KOPT-K1 (cell line): Measurements from ENCODE around the gene RNF150.
A peak's percentile ranks its signal among the peaks of the same experiment; 100 is the strongest.

Experiments
- H3K27ac ChIP-seq: fragments of 200-600 bp; sonication (generic); 2 replicates; pipeline ENCODE4 v1.5.1; 2016; ENCODE audit warnings: antibody characterized with exemption, mild to moderate bottlenecking, low read depth, low read length; ENCODE audit not compliant: poor library complexity, severe bottlenecking
- H3K36me3 ChIP-seq: fragments of 200-600 bp; sonication (generic); 2 replicates; pipeline ENCODE4 v1.5.1; 2017; ENCODE audit warnings: antibody characterized with exemption, mild to moderate bottlenecking, low read length, moderate library complexity; ENCODE audit not compliant: insufficient read depth
- H3K9me3 ChIP-seq: fragments of 200-600 bp; sonication (generic); 2 replicates; pipeline ENCODE4 v1.5.1; 2017; ENCODE audit warnings: antibody characterized with exemption, low read length, mild to moderate bottlenecking; ENCODE audit not compliant: insufficient read depth, poor library complexity, severe bottlenecking

The RNF150 gene

DNA sequence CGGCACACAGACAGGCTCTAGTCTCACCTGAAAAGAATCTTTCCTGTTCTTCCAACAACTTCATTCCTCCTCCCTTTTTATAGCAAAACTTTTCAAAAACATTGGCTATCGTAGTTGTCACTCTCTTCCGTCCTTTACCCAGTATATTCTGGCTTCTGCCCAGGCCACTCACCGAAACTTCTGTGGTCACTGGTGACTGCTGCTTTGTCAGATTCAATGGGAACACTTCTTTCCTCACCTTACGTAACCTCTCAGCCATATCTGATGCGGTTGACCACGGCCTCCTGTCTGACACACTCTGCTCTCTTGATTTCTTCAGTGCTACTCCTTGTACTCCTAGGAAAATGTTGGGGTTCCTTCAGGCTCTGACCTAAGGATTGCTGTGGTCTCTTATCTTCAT is 9.2 kb upstream of the RNF150 start:
- no peaks in the 10 kb centered on the region for H3K9me3 ChIP-seq
- H3K36me3 ChIP-seq: no peaks in the 10 kb centered on the region
- no peak overlapping the region for H3K27ac ChIP-seq

DNA sequence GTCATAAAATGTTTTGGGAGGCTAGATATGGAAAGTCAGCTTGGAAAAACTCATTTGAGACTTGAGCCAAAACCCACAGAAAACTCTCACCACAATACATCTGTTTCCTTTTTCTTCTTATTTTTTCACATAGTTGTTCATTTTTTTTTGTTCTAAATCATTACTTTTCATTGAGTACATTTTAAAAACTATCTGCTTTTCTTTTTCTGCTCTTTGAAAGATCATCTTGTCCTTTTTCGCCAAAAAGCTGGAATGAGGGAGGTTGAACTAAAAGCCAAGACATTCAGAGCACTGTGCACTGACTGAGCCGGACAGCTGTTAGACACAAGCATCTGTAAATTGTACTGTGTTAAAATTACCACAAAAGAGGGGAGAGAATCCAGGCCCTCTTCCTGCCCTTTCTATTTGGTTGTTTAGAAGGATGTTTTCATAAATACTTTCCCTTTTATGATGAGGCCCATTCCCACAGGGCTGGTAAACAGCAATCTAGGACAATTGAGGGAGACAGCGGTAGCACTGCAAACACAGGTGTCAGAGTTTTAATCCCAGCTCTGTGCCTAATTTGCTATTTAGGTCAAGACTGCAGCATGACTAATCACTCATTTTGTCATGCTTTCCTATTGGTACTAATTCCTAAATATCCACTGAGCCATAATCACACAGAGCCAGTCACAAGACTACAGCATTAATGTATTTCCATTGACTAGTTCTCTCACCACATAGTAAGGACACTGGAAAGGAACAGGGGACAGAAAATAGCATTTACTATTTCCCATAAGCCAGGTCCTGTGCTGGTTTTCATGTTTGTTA is 7.3 kb upstream of the RNF150 start:
- H3K9me3 ChIP-seq: no peaks in the 10 kb centered on the region
- H3K36me3 ChIP-seq: no peaks in the 10 kb centered on the region
- H3K27ac ChIP-seq: no peak overlapping the region

DNA sequence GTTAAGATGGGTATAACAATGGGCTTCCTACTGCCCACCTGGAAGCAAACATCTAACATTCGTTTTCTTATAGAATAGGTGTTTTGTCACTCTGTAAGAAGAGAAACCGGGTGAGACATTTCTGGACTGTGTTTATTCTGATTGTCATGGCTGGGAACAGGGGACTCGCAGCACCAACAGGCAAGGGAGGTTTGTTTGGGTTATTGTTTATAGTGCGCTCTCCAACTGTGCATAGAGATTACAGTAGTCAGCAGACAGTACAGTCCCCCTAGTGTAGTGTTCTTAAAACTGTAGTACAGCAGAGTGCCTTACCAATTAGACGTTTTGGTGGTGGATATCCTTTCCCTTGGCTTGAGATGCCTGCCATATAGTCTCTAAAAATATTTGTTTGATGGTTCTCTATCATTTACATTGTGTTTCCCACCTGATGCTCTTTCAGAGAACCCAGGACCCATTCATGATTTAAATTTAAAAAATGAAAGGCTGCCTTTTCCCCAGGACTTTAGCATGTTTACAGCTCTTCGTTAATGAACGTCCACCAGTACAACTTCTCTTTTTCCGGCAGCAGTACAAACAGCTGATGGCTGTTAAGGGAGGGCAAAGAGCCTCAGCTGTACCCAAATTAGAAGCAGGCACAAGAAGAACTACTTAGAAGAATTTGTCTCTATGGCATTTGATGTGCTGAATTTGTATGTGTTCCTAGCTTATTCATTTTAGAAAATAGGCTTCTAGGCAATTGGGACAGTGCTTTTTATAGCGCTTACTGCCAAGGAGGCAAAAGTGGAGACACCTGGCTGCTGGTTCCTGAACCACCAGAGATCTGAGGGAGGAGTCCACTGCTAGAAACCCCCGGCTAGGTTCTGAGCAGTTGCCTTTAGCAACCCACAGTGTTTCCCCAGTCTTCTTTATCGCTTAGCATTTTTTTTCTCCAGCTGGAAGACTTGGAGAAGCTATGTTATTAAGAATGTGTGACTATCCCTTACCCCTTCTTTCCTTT is 1.0 kb upstream of the RNF150 start:
- peak overlapping the region; percentile 52 for H3K27ac ChIP-seq
- no peaks in the 10 kb centered on the region for H3K36me3 ChIP-seq

DNA sequence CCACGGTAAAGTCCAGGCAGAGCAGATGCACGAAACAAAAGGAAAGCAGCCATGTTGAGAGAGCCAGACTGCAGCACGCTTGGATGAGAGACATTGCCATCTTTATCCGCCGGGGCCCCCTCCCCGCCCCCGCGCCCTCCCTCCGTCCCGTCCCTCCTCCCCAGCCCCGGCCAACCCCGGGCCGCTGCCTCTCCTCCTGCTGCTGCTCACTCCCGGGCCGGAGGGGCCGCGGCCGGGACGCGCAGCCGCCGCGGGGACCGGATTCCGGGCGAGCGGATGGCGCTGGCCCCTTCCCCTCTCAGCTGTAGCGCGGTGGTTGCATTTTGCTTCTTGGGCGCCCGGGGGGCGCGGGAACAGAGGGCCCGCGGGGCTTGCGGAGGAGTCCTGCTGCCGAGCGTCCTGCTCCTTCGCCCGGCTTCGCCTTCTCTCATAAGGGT is 542 bp downstream of the RNF150 start:
- H3K36me3 ChIP-seq: no peaks in the 10 kb centered on the region
- peak overlapping the region; percentile 52 for H3K27ac ChIP-seq

More for the DNA sequence above, 1.0 kb upstream of the RNF150 start:
- no peaks in the 10 kb centered on the region for H3K9me3 ChIP-seq

DNA sequence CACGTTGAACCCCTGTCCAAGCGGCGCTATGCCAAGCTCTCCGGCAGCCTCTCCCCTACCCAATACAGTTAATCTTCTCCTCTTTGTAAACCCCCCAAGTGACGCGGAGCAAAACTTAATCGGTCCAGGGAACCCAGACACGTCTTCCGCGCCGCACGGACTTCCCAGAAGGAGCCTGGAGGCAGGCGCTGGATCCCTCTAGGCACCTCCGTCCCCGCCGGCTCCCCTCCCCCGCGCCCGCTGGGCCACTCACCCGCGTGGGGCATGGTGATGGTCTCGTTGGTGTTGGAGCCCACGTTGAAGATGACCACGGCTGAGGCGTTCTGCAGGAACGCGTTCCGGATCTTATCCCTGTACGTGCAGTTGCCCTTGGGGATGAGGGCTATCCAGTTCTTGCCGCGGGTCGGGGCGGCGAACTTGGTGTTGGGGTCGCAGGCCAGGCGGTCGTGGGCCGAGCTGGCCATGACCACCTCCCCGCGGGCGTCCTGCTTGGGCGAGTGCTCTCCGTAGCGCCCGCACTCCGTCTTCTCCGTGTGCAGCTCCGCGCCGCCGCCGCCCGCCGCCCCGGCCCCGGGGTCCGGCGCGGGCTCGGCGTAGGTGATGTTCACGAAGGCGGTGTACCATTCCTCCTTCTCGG is 1.1 kb downstream of the RNF150 start:
- H3K27ac ChIP-seq: peak overlapping the region; percentile 52
- no peaks in the 10 kb centered on the region for H3K9me3 ChIP-seq
- H3K36me3 ChIP-seq: no peaks in the 10 kb centered on the region

More for the DNA sequence above, 542 bp downstream of the RNF150 start:
- no peaks in the 10 kb centered on the region for H3K9me3 ChIP-seq

DNA sequence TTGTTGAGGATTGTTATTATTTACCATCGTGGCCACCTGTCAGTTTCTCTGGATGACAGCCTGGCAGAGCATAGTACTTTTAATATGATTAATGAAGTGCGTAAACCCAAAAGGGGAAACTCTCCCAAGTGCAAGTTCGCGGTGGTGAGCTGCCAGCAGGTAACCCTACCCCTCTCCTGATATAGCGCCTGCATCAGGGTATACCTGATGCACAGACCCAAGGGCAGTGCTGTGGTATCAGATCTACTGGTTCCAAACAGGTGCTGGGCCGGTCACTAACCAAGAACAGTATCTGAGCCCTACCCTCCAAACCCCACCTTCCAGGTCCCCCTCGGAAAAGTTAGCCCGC is 1.6 kb downstream of the RNF150 start:
- H3K27ac ChIP-seq: no peak overlapping the region
- no peaks in the 10 kb centered on the region for H3K36me3 ChIP-seq
- H3K9me3 ChIP-seq: no peaks in the 10 kb centered on the region

DNA sequence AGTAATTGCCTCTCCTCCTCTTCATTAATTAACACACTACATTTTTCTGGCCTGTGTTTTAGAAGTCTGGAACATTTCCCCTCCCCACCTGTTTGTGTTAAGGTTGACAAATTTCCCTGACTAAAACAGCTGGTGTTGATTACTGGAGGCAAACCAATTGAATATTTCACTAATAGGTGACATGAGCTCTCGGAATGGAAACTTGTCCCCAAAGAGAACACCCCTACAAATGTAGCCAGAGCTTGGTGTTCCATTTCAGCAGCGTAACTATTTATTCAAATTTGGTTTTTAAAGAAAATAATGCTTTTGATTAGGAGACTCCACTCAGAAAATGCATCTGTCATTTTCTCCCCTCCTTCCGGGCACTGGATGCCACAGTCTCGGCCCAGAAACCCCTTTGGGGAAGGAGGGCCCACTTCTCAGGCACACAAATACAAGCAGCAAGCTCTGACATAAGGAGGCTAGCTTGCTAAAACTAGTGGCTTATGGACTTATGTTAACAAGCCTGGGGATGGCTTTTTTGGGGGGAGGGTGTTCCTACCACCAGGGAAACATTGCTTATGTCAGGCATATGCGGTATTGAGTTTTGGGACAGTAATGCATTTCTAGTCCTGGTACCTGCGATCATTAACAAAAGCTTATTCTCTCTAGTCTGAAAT is 2.2 kb downstream of the RNF150 start:
- Histone ChIP-seq H3K36me3 (no peaks in the 10 kb centered on the region), H3K27ac (no peak overlapping the region), H3K9me3 (no peaks in the 10 kb centered on the region)

DNA sequence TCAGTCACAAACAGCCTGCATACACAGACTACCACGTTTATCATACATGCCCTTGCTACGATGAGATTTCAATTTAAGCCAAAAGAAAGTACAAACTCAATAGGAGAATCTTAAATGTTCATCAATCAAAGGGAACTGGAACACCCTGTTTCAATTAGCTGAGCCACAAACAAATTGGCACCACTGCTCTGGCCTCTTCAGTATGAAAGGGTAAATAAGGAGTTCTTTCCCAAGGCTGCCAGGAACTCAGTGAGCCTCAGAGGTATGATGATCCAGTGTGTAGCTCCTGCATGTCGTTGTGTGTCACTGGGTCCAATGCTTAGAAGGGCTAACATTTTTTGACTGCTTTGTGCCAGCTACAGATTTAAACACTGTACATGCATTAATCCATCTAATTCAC is 5.4 kb downstream of the RNF150 start:
- Histone ChIP-seq H3K27ac (no peak overlapping the region), H3K9me3 (no peaks in the 10 kb centered on the region), H3K36me3 (no peaks in the 10 kb centered on the region)

DNA sequence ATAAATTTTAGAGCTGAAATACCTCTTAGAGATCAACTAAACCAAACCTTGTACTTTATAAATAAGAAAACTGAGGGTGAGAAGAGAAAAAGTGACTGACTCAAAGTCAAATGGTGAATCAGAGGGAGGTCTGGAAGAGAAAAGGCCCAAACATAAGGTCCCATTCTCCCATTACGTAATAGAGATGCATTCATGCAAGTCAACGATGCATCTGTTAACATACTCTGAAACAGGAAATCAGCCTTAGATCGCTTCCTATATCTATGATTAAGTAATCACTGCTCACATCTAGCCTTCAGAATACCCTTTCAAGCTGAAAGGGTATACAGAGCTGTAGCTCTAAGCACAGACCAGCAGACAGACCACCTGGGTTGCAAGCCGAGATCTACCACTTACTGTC is 6.5 kb downstream of the RNF150 start:
- H3K9me3 ChIP-seq: no peaks in the 10 kb centered on the region
- H3K36me3 ChIP-seq: no peaks in the 10 kb centered on the region
- no peak overlapping the region for H3K27ac ChIP-seq

DNA sequence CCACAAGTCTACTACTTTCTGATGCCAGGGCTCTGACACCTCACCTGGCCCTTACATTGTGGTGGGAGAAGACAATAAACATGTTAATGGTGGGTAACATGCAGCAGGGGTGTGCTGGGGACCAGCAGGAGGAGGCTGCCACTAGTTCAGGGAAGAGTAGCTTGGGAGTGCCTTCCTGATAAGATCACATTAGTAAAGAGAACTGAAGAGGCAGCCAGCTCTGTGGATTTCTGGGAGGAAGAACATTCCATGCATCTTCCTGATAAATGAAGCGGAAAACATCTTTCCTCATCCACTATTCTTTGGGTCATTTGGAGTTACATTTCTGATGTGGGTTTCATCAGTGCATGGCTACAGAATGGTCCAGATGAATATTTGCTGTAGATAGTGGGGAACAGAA is 9.0 kb downstream of the RNF150 start:
- H3K36me3 ChIP-seq: no peaks in the 10 kb centered on the region
- no peak overlapping the region for H3K27ac ChIP-seq
- no peaks in the 10 kb centered on the region for H3K9me3 ChIP-seq

DNA sequence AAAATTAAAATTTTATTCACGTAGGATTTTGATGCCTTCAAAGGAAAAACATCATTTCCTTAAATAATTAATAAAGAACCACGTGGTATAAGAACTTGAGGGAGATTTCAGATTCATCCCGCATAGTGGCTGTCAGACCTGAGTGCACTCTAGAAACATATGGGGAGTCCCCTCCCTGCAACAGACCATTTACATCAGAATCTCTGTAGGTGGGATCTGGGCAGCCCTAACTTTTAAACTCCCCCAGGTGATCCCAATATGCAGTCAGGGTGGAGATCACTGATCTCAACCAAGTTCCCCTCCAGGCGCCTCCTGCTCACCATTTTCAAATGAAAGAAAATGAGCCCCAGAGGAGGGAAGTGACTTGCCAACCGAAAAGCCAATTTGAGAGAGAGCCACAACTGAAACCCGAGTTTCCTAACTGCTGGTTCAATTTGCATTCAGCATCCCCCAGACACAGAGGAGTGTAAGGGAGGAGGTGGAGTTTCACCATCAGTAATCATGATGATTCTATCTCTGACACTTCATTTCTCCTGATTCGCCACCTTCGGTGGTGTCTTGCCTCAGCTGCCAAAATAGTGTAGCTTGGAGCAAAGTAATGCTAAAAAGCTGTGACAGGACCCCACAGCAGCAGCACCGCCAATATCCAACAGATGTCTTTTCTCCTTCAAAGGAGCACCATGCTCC is 11.4 kb downstream of the RNF150 start:
- Histone ChIP-seq H3K36me3 (no peaks in the 10 kb centered on the region), H3K9me3 (no peaks in the 10 kb centered on the region), H3K27ac (no peak overlapping the region)

DNA sequence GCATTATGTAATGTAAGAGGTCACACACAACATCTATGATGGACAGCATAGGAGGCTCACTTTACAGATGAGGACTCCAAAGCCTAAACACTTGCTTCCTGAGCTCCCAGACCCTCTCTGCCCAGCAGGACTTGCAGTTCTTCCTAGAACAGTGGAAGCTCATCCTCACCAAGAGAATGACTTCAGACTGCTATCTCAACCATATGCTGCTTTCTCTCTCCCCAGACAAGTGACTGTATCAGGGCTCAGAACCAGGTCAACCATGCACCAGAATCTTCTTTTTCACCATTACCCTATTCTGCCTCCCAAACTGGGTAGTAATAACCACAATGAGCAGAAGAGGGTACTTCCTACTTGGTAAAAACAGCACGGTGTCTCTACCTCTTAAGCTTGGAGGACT is 12.2 kb downstream of the RNF150 start:
- Histone ChIP-seq H3K9me3 (no peaks in the 10 kb centered on the region), H3K36me3 (no peaks in the 10 kb centered on the region), H3K27ac (no peak overlapping the region)

DNA sequence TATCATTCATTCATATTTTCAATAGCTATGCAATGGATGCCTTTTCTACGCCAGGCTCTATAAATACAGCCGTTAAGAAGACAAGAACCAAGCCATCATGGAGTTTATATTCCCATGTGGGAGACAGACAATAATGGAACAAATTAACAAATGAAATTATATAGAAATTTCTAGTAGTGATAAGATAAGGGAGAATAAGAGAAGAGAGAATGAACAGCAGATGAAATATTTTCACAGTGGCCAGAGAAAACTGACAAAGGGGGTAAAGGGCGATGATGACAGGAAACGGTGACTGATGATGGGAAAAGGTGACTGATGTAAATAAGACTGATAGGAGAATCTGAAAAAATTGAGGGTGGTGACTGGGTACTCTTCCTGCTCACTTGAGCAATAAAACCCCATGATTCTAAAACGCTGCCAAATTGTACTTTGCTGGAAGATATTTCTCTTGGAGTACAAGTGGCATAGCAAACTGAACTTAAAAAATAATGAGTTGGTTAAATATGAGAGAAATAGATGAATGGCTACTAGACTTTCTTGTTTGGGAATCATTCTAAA is 13.2 kb downstream of the RNF150 start:
- Histone ChIP-seq H3K27ac (no peak overlapping the region), H3K36me3 (no peaks in the 10 kb centered on the region), H3K9me3 (no peaks in the 10 kb centered on the region)

DNA sequence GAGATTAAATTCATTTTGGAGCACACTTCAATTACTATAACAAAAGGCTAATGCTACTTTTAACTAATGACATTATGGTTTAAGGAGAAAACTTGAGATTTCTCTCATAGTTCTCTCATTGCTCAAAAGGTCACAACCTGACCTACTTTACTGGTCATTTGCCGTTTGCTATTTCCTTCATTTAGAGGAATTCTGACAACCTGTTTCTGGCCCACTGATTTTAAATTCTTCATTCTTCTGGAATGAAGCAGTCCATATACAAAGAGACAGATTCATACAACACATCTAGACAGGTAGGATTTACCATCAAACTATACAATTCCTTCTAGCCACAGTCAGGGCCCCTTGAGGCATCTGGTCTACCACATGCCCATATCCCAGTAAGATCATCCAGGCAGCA is 14.2 kb downstream of the RNF150 start:
- H3K9me3 ChIP-seq: no peaks in the 10 kb centered on the region
- H3K36me3 ChIP-seq: no peaks in the 10 kb centered on the region
- H3K27ac ChIP-seq: no peak overlapping the region
